OCI-LY7 (cell line): Measurements from ENCODE around the gene BAG2. TPM values are rescaled to one million over a fixed set of nuclear protein-coding genes. Genes with fewer than 3 reads are reported as not detected.

Source experiments
- BruUV-seq: library from RNA; stranded (reverse); fragments of 400-500 nt; replicated peaks from 2 replicates; lab custom pipeline; 2021; lab: Mats Ljungman, UMichigan
- CTCF ChIA-PET: fragments of 300-600 bp; sonication (Branson Sonifier 250); formaldehyde crosslinking; loops from one replicate; lab custom pipeline; 2022; ENCODE audit warnings: antibody characterized with exemption; ENCODE audit not compliant: unreplicated experiment; lab: Charles Lee
- POLR2A ChIA-PET: fragments of 300-600 bp; sonication (Branson Sonifier 250); formaldehyde crosslinking; loops from one replicate; lab custom pipeline; 2022; ENCODE audit warnings: antibody characterized with exemption; lab: Charles Lee
- DNase-seq: peaks from one replicate; pipeline ENCODE4 v3.0.0-alpha.2; 2015; ENCODE audit warnings: low spot score
- H2AFZ ChIP-seq: fragments of 200-600 bp; sonication (generic), shearing (Covaris generic); 2 replicates; pipeline ENCODE4 v1.6.1; 2014; ENCODE audit warnings: mild to moderate bottlenecking, antibody characterized with exemption, low read length, moderate library complexity
- H3K27ac ChIP-seq: fragments of 200-600 bp; sonication (generic); 2 replicates; pipeline ENCODE4 v1.5.1; 2014; ENCODE audit warnings: mixed run types, low read depth, mild to moderate bottlenecking, moderate library complexity, low read length, inconsistent platforms; ENCODE audit not compliant: poor library complexity, severe bottlenecking
- H3K36me3 ChIP-seq: fragments of 200-600 bp; sonication (generic); 2 replicates; pipeline ENCODE4 v1.6.1; 2014; ENCODE audit warnings: mild to moderate bottlenecking, antibody characterized with exemption, low read length, moderate library complexity, mixed read lengths; ENCODE audit not compliant: insufficient read depth
- H3K4me1 ChIP-seq: fragments of 200-600 bp; sonication (generic); 2 replicates; pipeline ENCODE4 v1.5.1; 2014; ENCODE audit warnings: mild to moderate bottlenecking, low read length; ENCODE audit not compliant: insufficient read depth, poor library complexity, severe bottlenecking
- H3K4me2 ChIP-seq: fragments of 200-600 bp; sonication (generic); 2 replicates; pipeline ENCODE4 v1.6.1; 2014; ENCODE audit warnings: mild to moderate bottlenecking, low read length
- H3K4me3 ChIP-seq: fragments of 200-600 bp; sonication (generic); 2 replicates; pipeline ENCODE4 v1.5.1; 2014; ENCODE audit warnings: mild to moderate bottlenecking, low read depth, low read length; ENCODE audit not compliant: poor library complexity, severe bottlenecking
- H3K79me2 ChIP-seq: fragments of 200-600 bp; sonication (generic); 2 replicates; pipeline ENCODE4 v1.6.1; 2016; ENCODE audit warnings: low read depth, mild to moderate bottlenecking, low read length, moderate library complexity, mixed read lengths; ENCODE audit not compliant: insufficient read depth
- H3K9me2 ChIP-seq: fragments of 200-600 bp; sonication (generic); 2 replicates; pipeline ENCODE4 v1.6.1; 2016; ENCODE audit warnings: mild to moderate bottlenecking, low read length, mixed read lengths; ENCODE audit not compliant: insufficient read depth
- H3K9me3 ChIP-seq: fragments of 200-600 bp; sonication (generic); 2 replicates; pipeline ENCODE4 v1.6.1; 2014; ENCODE audit warnings: mild to moderate bottlenecking, mixed run types, low read length, mixed read lengths
- H4K20me1 ChIP-seq: fragments of 200-600 bp; sonication (generic); 2 replicates; pipeline ENCODE4 v1.6.1; 2014; ENCODE audit warnings: mild to moderate bottlenecking, antibody characterized with exemption, low read length, moderate library complexity, mixed read lengths; ENCODE audit not compliant: insufficient read depth
- EZH2phosphoT487 ChIP-seq: fragments of 200-600 bp; sonication (generic); IDR thresholded peaks from 2 replicates; pipeline ENCODE4 v1.6.1; 2018; ENCODE audit warnings: low read depth, borderline replicate concordance, mild to moderate bottlenecking, mixed run types, antibody characterized with exemption, low read length, moderate library complexity, mixed read lengths
- intact Hi-C: fragments of 100-400 bp; cut with micrococcal nuclease; formaldehyde crosslinking; loops from one replicate; pipeline ENCODE4 v1.10.0; 2022; ENCODE audit not compliant: unreplicated experiment
- total RNA-seq, 2 experiments: library from RNA; depleted of rRNA in 1 of 2; stranded (reverse); fragments of >200 nt in 1 of 2; shearing (Covaris generic) in 1 of 2; gene quantifications; 2 replicates each; pipeline ENCODE4 v1.2.3, GENCODE V29; 2014 to 2022
- TF ChIP-seq, protein P1 (sequence below): fragments of 200-600 bp; sonication (generic); conservative IDR thresholded peaks from 2 replicates; pipeline ENCODE4 v1.5.1; 2014; ENCODE audit warnings: mild to moderate bottlenecking, antibody characterized with exemption, low read length, moderate library complexity, mixed read lengths

Gene BAG2
- total RNA-seq, 2 experiments from 2014 or later, result 7.7 to 8.7 TPM

DNA sequence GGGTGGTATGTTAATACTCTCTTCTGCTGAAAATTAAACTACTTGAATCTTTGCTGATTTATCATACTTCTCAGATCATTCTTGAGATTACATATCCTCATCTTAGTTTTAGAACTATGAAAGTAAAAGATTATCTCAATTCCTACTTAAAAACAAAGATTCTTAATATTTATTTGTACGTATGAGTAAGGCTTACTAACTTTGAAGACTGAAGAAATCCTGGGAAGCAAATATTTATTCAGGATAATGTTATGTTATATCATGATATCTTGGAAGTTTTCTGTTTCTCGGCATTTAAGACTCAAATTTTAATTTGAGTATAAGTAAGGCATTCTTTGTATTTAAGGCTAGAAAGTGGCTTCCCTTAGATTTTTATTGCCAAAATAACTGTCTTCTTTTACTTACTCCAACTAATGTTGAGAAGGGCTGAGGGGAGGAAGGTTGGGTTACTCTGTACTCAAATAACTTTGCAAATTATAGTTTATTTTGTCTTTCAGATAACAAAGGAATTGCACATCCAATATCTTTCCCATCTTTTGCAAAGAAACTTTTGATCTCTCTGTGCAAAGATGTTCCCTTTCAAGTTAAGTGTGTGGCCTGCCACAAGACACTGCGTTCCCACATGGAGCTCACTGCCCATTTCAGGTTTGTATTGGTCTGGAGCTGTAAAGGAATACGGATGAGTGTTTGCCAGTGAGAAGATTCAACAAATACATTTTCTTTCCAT, 30.5 kb upstream of the BAG2 start:
- no peaks in the 10 kb centered on the region for H4K20me1 ChIP-seq
- intact Hi-C loops, result no loop called here
- ChIA-PET POLR2A (interaction anchor here (0.5 to 2.0 kb wide), 4 partner anchors 7 to 57 kb away, joined by 3 to 6 read pairs (median 4); no protein-coding TSS in a partner anchor), CTCF (no interaction called here)
- H3K79me2 ChIP-seq, result no peaks in the 10 kb centered on the region
- no peak overlapping the region for H3K27ac ChIP-seq
- BruUV-seq, result no TSS peak
- no peaks in the 10 kb centered on the region for H3K4me1 ChIP-seq
- H2AFZ ChIP-seq, result no peak overlapping the region
- no peak for TF ChIP-seq EZH2phosphoT487
- TF ChIP-seq, protein P1, sequence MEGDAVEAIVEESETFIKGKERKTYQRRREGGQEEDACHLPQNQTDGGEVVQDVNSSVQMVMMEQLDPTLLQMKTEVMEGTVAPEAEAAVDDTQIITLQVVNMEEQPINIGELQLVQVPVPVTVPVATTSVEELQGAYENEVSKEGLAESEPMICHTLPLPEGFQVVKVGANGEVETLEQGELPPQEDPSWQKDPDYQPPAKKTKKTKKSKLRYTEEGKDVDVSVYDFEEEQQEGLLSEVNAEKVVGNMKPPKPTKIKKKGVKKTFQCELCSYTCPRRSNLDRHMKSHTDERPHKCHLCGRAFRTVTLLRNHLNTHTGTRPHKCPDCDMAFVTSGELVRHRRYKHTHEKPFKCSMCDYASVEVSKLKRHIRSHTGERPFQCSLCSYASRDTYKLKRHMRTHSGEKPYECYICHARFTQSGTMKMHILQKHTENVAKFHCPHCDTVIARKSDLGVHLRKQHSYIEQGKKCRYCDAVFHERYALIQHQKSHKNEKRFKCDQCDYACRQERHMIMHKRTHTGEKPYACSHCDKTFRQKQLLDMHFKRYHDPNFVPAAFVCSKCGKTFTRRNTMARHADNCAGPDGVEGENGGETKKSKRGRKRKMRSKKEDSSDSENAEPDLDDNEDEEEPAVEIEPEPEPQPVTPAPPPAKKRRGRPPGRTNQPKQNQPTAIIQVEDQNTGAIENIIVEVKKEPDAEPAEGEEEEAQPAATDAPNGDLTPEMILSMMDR, result no peak
- DNase-seq, result no peak
- H3K4me2 ChIP-seq, result no peak overlapping the region
- no peak overlapping the region for H3K4me3 ChIP-seq
- H3K9me2 ChIP-seq, result no peaks in the 10 kb centered on the region
- H3K9me3 ChIP-seq, result no peaks in the 10 kb centered on the region
- H3K36me3 ChIP-seq, result peaks cover 36% of the 10 kb centered on the region

DNA sequence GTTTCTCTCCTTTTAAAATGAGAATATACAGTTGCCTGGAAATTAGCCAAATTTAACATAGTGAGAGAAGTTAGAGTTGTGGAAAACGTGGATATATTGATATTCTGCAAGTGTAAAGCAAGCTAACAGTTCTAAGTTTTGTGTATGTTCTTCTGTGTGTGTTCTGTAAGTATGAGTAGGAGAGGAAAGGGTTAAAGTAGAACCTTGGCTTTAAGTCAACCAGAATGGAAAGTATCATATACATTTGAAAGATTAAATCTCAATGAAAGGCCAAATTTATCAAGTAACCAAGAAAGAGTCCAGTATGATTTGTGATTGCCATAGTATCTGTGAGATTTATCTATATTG, 30.0 kb upstream of the BAG2 start:
- Histone ChIP-seq H3K4me2 (no peak overlapping the region), H4K20me1 (no peaks in the 10 kb centered on the region), H3K9me3 (no peaks in the 10 kb centered on the region), H3K79me2 (no peaks in the 10 kb centered on the region), H3K36me3 (peaks cover 35% of the 10 kb centered on the region), H3K27ac (no peak overlapping the region), H3K4me1 (no peaks in the 10 kb centered on the region), H3K4me3 (no peak overlapping the region), H3K9me2 (no peaks in the 10 kb centered on the region), H2AFZ (no peak overlapping the region)
- ChIA-PET POLR2A (interaction anchor here (0.5 to 2.0 kb wide), 4 partner anchors 8 to 57 kb away, joined by 3 to 6 read pairs (median 4); no protein-coding TSS in a partner anchor), CTCF (no interaction called here)
- intact Hi-C loops, result no loop called here
- TF ChIP-seq, protein P1, result no peak
- TF ChIP-seq EZH2phosphoT487, result no peak
- DNase-seq, result no peak
- no TSS peak for BruUV-seq

DNA sequence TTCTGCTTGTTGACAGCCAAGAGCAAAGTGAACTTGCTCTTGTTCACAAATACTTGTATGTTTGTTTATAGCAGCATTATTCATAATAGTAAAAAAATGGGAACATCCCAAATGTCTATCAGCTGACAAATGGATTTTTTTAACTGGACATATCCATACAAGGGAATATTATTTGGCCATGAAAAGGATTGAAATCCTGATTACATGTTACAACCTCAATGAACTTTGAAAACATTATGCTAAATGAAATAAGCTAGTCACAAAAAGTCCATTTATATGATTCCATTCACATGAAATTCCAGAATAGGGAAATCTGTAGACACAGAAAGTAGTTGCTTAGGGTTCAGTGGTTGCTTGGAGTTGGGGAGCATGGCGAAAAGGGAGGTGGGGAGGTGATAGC, 28.4 kb upstream of the BAG2 start:
- CTCF ChIA-PET, result no interaction called here
- intact Hi-C loops, result no loop called here
- no TSS peak for BruUV-seq
- no peak for TF ChIP-seq EZH2phosphoT487
- TF ChIP-seq, protein P1, result no peak
- no peaks in the 10 kb centered on the region for H3K9me2 ChIP-seq
- no peak overlapping the region for H3K4me3 ChIP-seq
- no peaks in the 10 kb centered on the region for H3K9me3 ChIP-seq
- POLR2A ChIA-PET, result interaction anchor here (1.8 to 2.0 kb wide), 2 partner anchors 9 to 15 kb away, joined by 4 to 6 read pairs; no protein-coding TSS in a partner anchor
- H4K20me1 ChIP-seq, result no peaks in the 10 kb centered on the region
- H3K4me2 ChIP-seq, result no peak overlapping the region
- peaks cover 41% of the 10 kb centered on the region for H3K36me3 ChIP-seq
- no peak for DNase-seq
- no peaks in the 10 kb centered on the region for H3K4me1 ChIP-seq
- H2AFZ ChIP-seq, result no peak overlapping the region
- H3K27ac ChIP-seq, result no peak overlapping the region
- H3K79me2 ChIP-seq, result no peaks in the 10 kb centered on the region
